K562 (cell line): ENCODE measurements around the gene POLD1. TPM values are rescaled to one million over a fixed set of nuclear protein-coding genes. Genes with fewer than 3 reads are reported as not detected.

Experiments
- ATAC-seq: fragments of 200-7000 bp; cut with Tn5 transposase; 3 replicates; pipeline ENCODE4 v1.9.1; 2020; ENCODE audit warnings: moderate library complexity
- BruUV-seq: library from RNA; stranded (reverse); fragments of 400-500 nt; replicated peaks from 2 replicates; lab custom pipeline; 2021; lab: Mats Ljungman, UMichigan
- CTCF ChIA-PET: fragments of 300-600 bp; formaldehyde crosslinking; extraction: SDS; loops from one replicate; lab custom pipeline; 2021; ENCODE audit warnings: low intra/inter-chr PET ratio; lab: Yijun Ruan, JAX
- POLR2A ChIA-PET: fragments of 300-600, 350-650 bp; sonication (Branson Sonifier 250); formaldehyde crosslinking; extraction: SDS; loops from one replicate; lab custom pipeline; 2021; ENCODE audit warnings: antibody characterized with exemption, inconsistent platforms; lab: Yijun Ruan, JAX
- DNase-seq, 4 experiments: peaks; one replicate each; pipeline versions ENCODE4 v3.0.0 to v3.0.0-alpha.2; 2011 to 2018; ENCODE audit warnings: low spot score in 3 of 4, mixed read lengths in 3 of 4; ENCODE audit errors: extremely low read depth in 1 of 4
- FAIRE-seq: peaks from 2 replicates; lab custom pipeline; 2011; peaks lifted over from hg19 to GRCh38; lab: Jason Lieb, UNC
- H2AFZ ChIP-seq: 2 replicates; pipeline ENCODE4 v1.6.0; 2011; ENCODE audit warnings: low read depth, low read length, control low read depth, inconsistent platforms
- H3K27ac ChIP-seq: fragments of 200-600 bp; 3 replicates; pipeline ENCODE4 v1.8.0; 2011; ENCODE audit warnings: low read depth, mild to moderate bottlenecking, control low read depth, inconsistent platforms, low read length, moderate library complexity, mixed read lengths; ENCODE audit errors: extremely low read depth
- H3K27me3 ChIP-seq, 2 experiments: fragments of 300-600 bp in 1 of 2; 2 replicates in 1 of 2; 3 replicates in 1 of 2; pipeline versions ENCODE4 v1.6.0 to v1.8.0; 2011; ENCODE audit warnings: inconsistent platforms in 2 of 2, low read length in 2 of 2, mild to moderate bottlenecking in 1 of 2, mixed read lengths in 1 of 2, moderate library complexity in 1 of 2; ENCODE audit not compliant: control insufficient read depth in 2 of 2, insufficient read depth in 2 of 2
- H3K36me3 ChIP-seq: fragments of 300-600 bp; 3 replicates; pipeline ENCODE4 v1.8.0; 2011; ENCODE audit warnings: mild to moderate bottlenecking, low read length, inconsistent platforms; ENCODE audit not compliant: control insufficient read depth, insufficient read depth
- H3K4me1 ChIP-seq, 2 experiments: fragments of 200-600 bp in 1 of 2; replicated peaks in 1 of 2; 2 replicates in 1 of 2; 3 replicates in 1 of 2; pipeline versions ENCODE4 v1.5.1 to v1.8.0; 2011; ENCODE audit warnings: inconsistent platforms in 2 of 2, low read length in 2 of 2, mild to moderate bottlenecking in 1 of 2, mixed read lengths in 1 of 2, moderate library complexity in 1 of 2; ENCODE audit not compliant: control insufficient read depth in 2 of 2, insufficient read depth in 2 of 2
- H3K4me2 ChIP-seq: 2 replicates; pipeline ENCODE4 v1.6.1; 2011; ENCODE audit warnings: low read length, control low read depth, inconsistent platforms, mixed read lengths; ENCODE audit not compliant: insufficient read depth
- H3K4me3 ChIP-seq: fragments of 200-600 bp; sonication (generic), shearing (Covaris generic); 2 replicates; pipeline ENCODE4 v1.5.1; 2016; ENCODE audit warnings: control low read depth, inconsistent platforms
- H3K79me2 ChIP-seq: fragments of 200-600 bp; 3 replicates; pipeline ENCODE4 v1.8.0; 2011; ENCODE audit warnings: low read length, inconsistent platforms; ENCODE audit not compliant: control insufficient read depth, insufficient read depth
- H3K9ac ChIP-seq, 2 experiments: 2 replicates each; pipeline versions ENCODE4 v1.6.0 to v1.6.1; 2011; ENCODE audit warnings: low read depth in 2 of 2, low read length in 2 of 2, control low read depth in 1 of 2, inconsistent platforms in 1 of 2, mild to moderate bottlenecking in 1 of 2, mixed read lengths in 1 of 2; ENCODE audit not compliant: insufficient read depth in 1 of 2
- H3K9me1 ChIP-seq: one replicate; pipeline ENCODE4 v1.6.0; 2011; ENCODE audit warnings: inconsistent platforms, mild to moderate bottlenecking, low read length, moderate library complexity; ENCODE audit not compliant: control insufficient read depth, insufficient read depth
- H3K9me3 ChIP-seq: replicated peaks from 2 replicates; pipeline ENCODE4 v1.5.1; 2011; ENCODE audit warnings: low read depth, low read length, inconsistent platforms; ENCODE audit not compliant: control insufficient read depth, insufficient read depth
- H4K20me1 ChIP-seq: replicated peaks from 2 replicates; pipeline ENCODE4 v1.6.1; 2011; ENCODE audit warnings: low read length, inconsistent platforms, mixed read lengths; ENCODE audit not compliant: control insufficient read depth, insufficient read depth
- WGBS: fragments of 100-300 bp; shearing (Covaris generic); methylation state at CpG from one replicate; pipeline ENCODE4 v1.1.6; 2016; ENCODE audit warnings: low coverage, mixed read lengths; ENCODE audit not compliant: insufficient coverage; ENCODE audit errors: missing lambda C conversion rate; 5-methylcytosine and 5-hydroxymethylcytosine counted together
- in situ Hi-C: fragments of 300-500 bp; cut with MboI; formaldehyde crosslinking; loops from 4 replicates; pipeline ENCODE4 v1.15.0; 2018; ENCODE audit warnings: inconsistent platforms, mixed read lengths
- intact Hi-C: fragments of 100-400 bp; cut with micrococcal nuclease; formaldehyde crosslinking; loops from 2 replicates; pipeline ENCODE4 v1.14.2; 2022
- polyA plus RNA-seq, 8 experiments: library from polyadenylated mRNA; depleted of rRNA in 4 of 8; stranded (reverse) in 5 of 8; unstranded in 3 of 8; fragments of >200 nt; fragmentation: Nextera tagmentation in 2 of 8; fragmentation: Illumina TruSeq in 1 of 8; extraction: Ambion mirVana in 2 of 8; extraction: Trizol in 1 of 8; gene quantifications; 2 replicates each; pipeline versions ENCODE4 v1.2.1 to v1.2.3, GENCODE V29; 2011 to 2014; ENCODE audit warnings: inconsistent platforms in 1 of 8, missing spikeins in 1 of 8
- total RNA-seq, 7 experiments: library from RNA; depleted of rRNA in 6 of 7; stranded (reverse); fragments of >200 nt in 6 of 7; fragmentation: Illumina TruSeq in 2 of 7; extraction: Trizol in 2 of 7; gene quantifications; 2 replicates each; pipeline versions ENCODE4 v1.2.1 to v1.2.3, GENCODE V29; 2011 to 2021; ENCODE audit warnings: low replicate concordance in 1 of 7
- TF ChIP-seq, protein P1 (sequence below), 3 experiments: IDR thresholded peaks in 2 of 3; conservative IDR thresholded peaks in 1 of 3; 2 replicates each; pipeline ENCODE4 v1.5.1; 2011 to 2012; ENCODE audit warnings: low read length in 3 of 3, mild to moderate bottlenecking in 3 of 3, control low read depth in 2 of 3, improper control_type of control experiment in 1 of 3, inconsistent platforms in 1 of 3, low read depth in 1 of 3, mixed read lengths in 1 of 3, moderate library complexity in 1 of 3; ENCODE audit not compliant: insufficient read depth in 2 of 3
- TF ChIP-seq, protein P2 (sequence below): conservative IDR thresholded peaks from 2 replicates; pipeline ENCODE4 v1.6.1; 2011; ENCODE audit warnings: low read depth, mild to moderate bottlenecking, low read length; ENCODE audit not compliant: control insufficient read depth

POLD1 gene
- total and polyA plus RNA-seq, 9 of the 15 experiments (the other 6 are each of a cell fraction or from before 2014, with no cell fraction given) = 1.3 to 312 (median 47.8) TPM

DNA sequence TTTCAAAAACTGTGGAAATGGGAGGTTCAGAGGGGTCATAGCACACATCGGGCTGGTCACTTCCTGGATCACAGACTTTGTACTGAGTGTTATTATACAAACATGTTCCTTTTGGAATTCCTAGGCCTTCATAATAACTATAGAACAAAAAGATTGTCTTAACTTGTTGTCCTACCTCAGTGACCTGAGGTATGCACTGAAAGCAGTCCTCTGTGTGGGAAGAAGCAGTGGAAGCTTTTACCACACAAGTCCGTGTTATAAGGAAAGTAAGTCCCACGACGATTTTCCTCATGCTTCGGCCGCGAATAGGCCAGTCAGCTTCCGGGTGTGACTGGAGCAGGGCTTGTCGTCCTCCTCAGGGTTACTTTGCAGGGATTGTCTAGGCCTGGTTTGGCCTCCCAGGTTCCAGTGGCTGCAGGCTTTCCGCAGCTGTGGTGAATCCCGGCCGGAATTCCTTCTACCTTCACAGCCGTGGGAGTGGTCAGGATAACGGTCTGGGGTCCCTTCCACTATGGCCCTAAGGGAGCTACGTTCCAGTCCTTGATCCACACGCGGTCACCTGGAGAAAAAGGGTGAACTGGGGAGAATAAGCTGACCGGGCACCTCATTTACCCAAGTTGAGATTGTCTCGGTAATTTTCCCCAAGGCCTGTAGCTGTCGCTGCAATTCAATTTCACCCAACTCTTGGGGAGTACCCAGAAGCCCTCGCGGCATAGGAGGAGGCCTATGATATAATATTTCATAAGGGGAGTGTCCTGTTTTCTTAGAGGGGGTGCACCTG, 34.7 kb upstream of the POLD1 start:
- Histone ChIP-seq H3K4me2 (no peak overlapping the region), H3K79me2 (no peaks in the 10 kb centered on the region), H2AFZ (peak overlapping the region; percentile 24; the same call in 1 of the 2 replicates), H3K9me1 (no peaks in the 10 kb centered on the region), H3K36me3 (no peaks in the 10 kb centered on the region), H3K9me3 (no peaks in the 10 kb centered on the region), H3K27me3 (no peaks in the 10 kb centered on the region), H3K4me3 (no peak overlapping the region), H3K27ac (no peak overlapping the region), H3K9ac (peak overlapping the region in 1 of 2 experiments; percentile 28; a peak in 1 of 4 replicates), H3K4me1 (peaks cover 8 to 10% of the 10 kb centered on the region in 2 experiments; a peak in 3 of 5 replicates), H4K20me1 (no peaks in the 10 kb centered on the region)
- POLR2A ChIA-PET = interaction anchor here (1.1 kb wide), 1 partner anchor 14 kb away, joined by 3 read pairs; no protein-coding TSS in a partner anchor
- intact Hi-C loops (loop anchor here (5.0 kb wide), 1 partner anchor 87 kb away; no protein-coding TSS in a partner anchor), in situ Hi-C loops (loop anchor here (10.0 kb wide), 1 partner anchor 435 kb away; no protein-coding TSS in a partner anchor)
- TF ChIP-seq, protein P1, sequence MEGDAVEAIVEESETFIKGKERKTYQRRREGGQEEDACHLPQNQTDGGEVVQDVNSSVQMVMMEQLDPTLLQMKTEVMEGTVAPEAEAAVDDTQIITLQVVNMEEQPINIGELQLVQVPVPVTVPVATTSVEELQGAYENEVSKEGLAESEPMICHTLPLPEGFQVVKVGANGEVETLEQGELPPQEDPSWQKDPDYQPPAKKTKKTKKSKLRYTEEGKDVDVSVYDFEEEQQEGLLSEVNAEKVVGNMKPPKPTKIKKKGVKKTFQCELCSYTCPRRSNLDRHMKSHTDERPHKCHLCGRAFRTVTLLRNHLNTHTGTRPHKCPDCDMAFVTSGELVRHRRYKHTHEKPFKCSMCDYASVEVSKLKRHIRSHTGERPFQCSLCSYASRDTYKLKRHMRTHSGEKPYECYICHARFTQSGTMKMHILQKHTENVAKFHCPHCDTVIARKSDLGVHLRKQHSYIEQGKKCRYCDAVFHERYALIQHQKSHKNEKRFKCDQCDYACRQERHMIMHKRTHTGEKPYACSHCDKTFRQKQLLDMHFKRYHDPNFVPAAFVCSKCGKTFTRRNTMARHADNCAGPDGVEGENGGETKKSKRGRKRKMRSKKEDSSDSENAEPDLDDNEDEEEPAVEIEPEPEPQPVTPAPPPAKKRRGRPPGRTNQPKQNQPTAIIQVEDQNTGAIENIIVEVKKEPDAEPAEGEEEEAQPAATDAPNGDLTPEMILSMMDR (IDR thresholded peaks at IDR 0.05 in 2 of 3, conservative IDR thresholded peaks at IDR 0.05 in 1 of 3; ENCODE audit: insufficient read depth in 2 of 3, low read depth in 1 of 3, low read length in 3 of 3) = 0 out of 6 replicates have a peak, but pooled peaks of 1 of the 3 experiments have one; percentile 2
- TF ChIP-seq, protein P2, sequence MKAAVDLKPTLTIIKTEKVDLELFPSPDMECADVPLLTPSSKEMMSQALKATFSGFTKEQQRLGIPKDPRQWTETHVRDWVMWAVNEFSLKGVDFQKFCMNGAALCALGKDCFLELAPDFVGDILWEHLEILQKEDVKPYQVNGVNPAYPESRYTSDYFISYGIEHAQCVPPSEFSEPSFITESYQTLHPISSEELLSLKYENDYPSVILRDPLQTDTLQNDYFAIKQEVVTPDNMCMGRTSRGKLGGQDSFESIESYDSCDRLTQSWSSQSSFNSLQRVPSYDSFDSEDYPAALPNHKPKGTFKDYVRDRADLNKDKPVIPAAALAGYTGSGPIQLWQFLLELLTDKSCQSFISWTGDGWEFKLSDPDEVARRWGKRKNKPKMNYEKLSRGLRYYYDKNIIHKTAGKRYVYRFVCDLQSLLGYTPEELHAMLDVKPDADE = no peak
- FAIRE-seq (no peak), DNase-seq (no peak), ATAC-seq (peak; percentile 31; the same call in 1 of the 3 replicates)
- CTCF ChIA-PET = interaction anchor here (1.6 kb wide), 1 partner anchor 202 kb away, joined by 4 read pairs; no protein-coding TSS in a partner anchor
- no TSS peak for BruUV-seq
- WGBS = 83% methylated on average over 22 of the region's 22 CpGs
